Naive thymus-derived CD4-positive, alpha-beta T cell (primary cell): Measurements from ENCODE around the gene PRKN. TPM values are rescaled to one million over a fixed set of nuclear protein-coding genes. Genes with fewer than 3 reads are reported as not detected.
"Not testable (repeated sequence)": the region's sequence is repeated elsewhere in the genome, so short reads cannot be mapped to it uniquely, and the experiment has no call there.

Source experiments
- ATAC-seq: fragments of 150-1000 bp; cut with Tn5 transposase; 2 replicates; pipeline ENCODE4 v1.10.0; 2021; ENCODE audit warnings: mild to moderate bottlenecking, moderate library complexity
- CTCF ChIA-PET: fragments of 350-600 bp; sonication (Branson Sonifier 250); formaldehyde crosslinking; loops from one replicate; lab custom pipeline; 2021; ENCODE audit warnings: antibody characterized with exemption; lab: Charles Lee
- POLR2A ChIA-PET: fragments of 350-600 bp; sonication (Branson Sonifier 250); formaldehyde crosslinking; loops from one replicate; lab custom pipeline; 2021; ENCODE audit warnings: antibody characterized with exemption, inconsistent platforms; lab: Charles Lee
- DNase-seq, 9 donors: peaks; one replicate each; pipeline versions ENCODE4 v3.0.0 to v3.0.0-alpha.2; 2020 to 2022; ENCODE audit warnings: mixed read lengths in 1 of 9
- H3K27ac ChIP-seq: one replicate; pipeline ENCODE4 v1.7.0; 2013; ENCODE audit warnings: mild to moderate bottlenecking, low read depth, low read length, moderate library complexity
- H3K27me3 ChIP-seq, 2 donors: one replicate each; pipeline ENCODE4 v1.7.0; 2013; ENCODE audit warnings: low read length in 2 of 2, mild to moderate bottlenecking in 2 of 2, moderate library complexity in 2 of 2; ENCODE audit not compliant: control insufficient read depth in 2 of 2, insufficient read depth in 2 of 2
- H3K36me3 ChIP-seq, 3 experiments: 1 replicate in 2 of 3; 2 replicates in 1 of 3; pipeline ENCODE4 v1.7.0; 2013; ENCODE audit warnings: low read length in 3 of 3, mild to moderate bottlenecking in 3 of 3, moderate library complexity in 1 of 3; ENCODE audit not compliant: insufficient read depth in 3 of 3, control insufficient read depth in 2 of 3
- H3K4me1 ChIP-seq, 2 donors: one replicate each; pipeline ENCODE4 v1.7.0; 2013; ENCODE audit warnings: low read length in 2 of 2, mild to moderate bottlenecking in 2 of 2, moderate library complexity in 1 of 2; ENCODE audit not compliant: control insufficient read depth in 2 of 2, insufficient read depth in 2 of 2
- H3K4me3 ChIP-seq: 2 replicates; pipeline ENCODE4 v1.7.0; 2013; ENCODE audit warnings: mild to moderate bottlenecking, low read length
- H3K9me3 ChIP-seq, 3 experiments: 1 replicate in 2 of 3; 2 replicates in 1 of 3; pipeline ENCODE4 v1.7.0; 2013; ENCODE audit warnings: low read length in 3 of 3; ENCODE audit not compliant: control insufficient read depth in 2 of 3
- H3K27ac Mint-ChIP-seq, 9 donors: one replicate each; pipeline ENCODE4 v1.8.0; 2020 to 2022; ENCODE audit warnings: mixed read lengths in 9 of 9, mild to moderate bottlenecking in 8 of 9, moderate library complexity in 5 of 9, inconsistent platforms in 2 of 9
- H3K27me3 Mint-ChIP-seq, 5 donors: one replicate each; pipeline ENCODE4 v1.8.0; 2021 to 2022; ENCODE audit warnings: mixed read lengths in 5 of 5, mild to moderate bottlenecking in 1 of 5
- H3K36me3 Mint-ChIP-seq, 5 donors: one replicate each; pipeline ENCODE4 v1.8.0; 2020 to 2022; ENCODE audit warnings: mixed read lengths in 5 of 5, mild to moderate bottlenecking in 3 of 5, inconsistent platforms in 1 of 5
- H3K4me1 Mint-ChIP-seq, 7 donors: one replicate each; pipeline ENCODE4 v1.8.0; 2020 to 2022; ENCODE audit warnings: mixed read lengths in 7 of 7, mild to moderate bottlenecking in 3 of 7, inconsistent platforms in 1 of 7
- H3K4me3 Mint-ChIP-seq, 10 donors: one replicate each; pipeline ENCODE4 v1.8.0; 2020 to 2022; ENCODE audit warnings: mild to moderate bottlenecking in 10 of 10, mixed read lengths in 10 of 10, moderate library complexity in 6 of 10, inconsistent platforms in 2 of 10
- H3K9me3 Mint-ChIP-seq, 11 donors: one replicate each; pipeline ENCODE4 v1.8.0; 2020 to 2022; ENCODE audit warnings: mixed read lengths in 11 of 11, mild to moderate bottlenecking in 4 of 11, inconsistent platforms in 1 of 11, moderate library complexity in 1 of 11
- intact Hi-C, 2 donors: fragments of 100-400 bp; cut with micrococcal nuclease; formaldehyde crosslinking; loops; one replicate each; pipeline ENCODE4 v1.15.1; 2023
- polyA plus RNA-seq, 2 donors: library from polyadenylated mRNA; unstranded; fragments of 300-500 nt; fragmentation: Illumina TruSeq; gene quantifications; one replicate each; pipeline ENCODE4 v1.2.3, GENCODE V29; 2021
- total RNA-seq, 6 experiments: library from RNA in 5 of 6; stranded (reverse) in 5 of 6; gene quantifications; 1 replicate in 5 of 6; 2 replicates in 1 of 6; pipeline ENCODE4 v1.2.3 and lab custom pipeline; 2021 to 2026

The PRKN gene
- total and polyA plus RNA-seq, 7 experiments from 2014 or later, result 0.44 to 10.3 (median 8.1) TPM

- DNase-seq, POLR2A ChIA-PET, H3K27me3 ChIP-seq, H3K27ac ChIP-seq, H3K9me3 Mint-ChIP-seq, H3K9me3 ChIP-seq, H3K4me3 ChIP-seq, H3K36me3 ChIP-seq, H3K4me3 Mint-ChIP-seq, H3K27me3 Mint-ChIP-seq, CTCF ChIA-PET, ATAC-seq, intact Hi-C loops, H3K4me1 ChIP-seq, H3K27ac Mint-ChIP-seq: not testable (repeated sequence)
- Mint-ChIP-seq H3K36me3 (peaks cover 0 to 15% (median 5%) of the 10 kb centered on the region in 5 donors), H3K4me1 (peaks cover 0 to 13% (median 0%) of the 10 kb centered on the region in 7 donors)
These were observed 866.5 kb downstream of the PRKN start for GRCh38 chr6:161861061-161861460.

- no peaks in the 10 kb centered on the region for H3K4me1 Mint-ChIP-seq
- intact Hi-C loops, result no loop called here
- H3K27ac ChIP-seq, result no peak overlapping the region
- H3K27me3 Mint-ChIP-seq, result no peaks in the 10 kb centered on the region
- no peak for ATAC-seq
- H3K4me1 ChIP-seq, result no peaks in the 10 kb centered on the region
- peaks cover 0 to 9% (median 0%) of the 10 kb centered on the region in 5 donors for H3K36me3 Mint-ChIP-seq
- no peaks in the 10 kb centered on the region for H3K9me3 ChIP-seq
- DNase-seq, result no peak
- no peaks in the 10 kb centered on the region for H3K27me3 ChIP-seq
- no peak overlapping the region for H3K4me3 Mint-ChIP-seq
- H3K27ac Mint-ChIP-seq, result no peak overlapping the region
- ChIA-PET POLR2A (no interaction called here), CTCF (no interaction called here)
- H3K36me3 ChIP-seq, result no peaks in the 10 kb centered on the region
- no peak overlapping the region for H3K4me3 ChIP-seq
- H3K9me3 Mint-ChIP-seq, result peaks cover 0 to 3% (median 0%) of the 10 kb centered on the region in 11 donors
These were observed 873.9 kb downstream of the PRKN start for GRCh38 chr6:161853657-161854056.

GRCh38 chr6:161851486-161851885 lies 876.1 kb downstream of the PRKN start:
- CTCF ChIA-PET, H3K9me3 Mint-ChIP-seq, H3K4me3 ChIP-seq, H3K36me3 ChIP-seq, H3K4me1 ChIP-seq, H3K4me1 Mint-ChIP-seq, H3K27ac ChIP-seq, H3K27me3 ChIP-seq, H3K9me3 ChIP-seq, H3K27me3 Mint-ChIP-seq, intact Hi-C loops, POLR2A ChIA-PET, H3K4me3 Mint-ChIP-seq, ATAC-seq, H3K27ac Mint-ChIP-seq, H3K36me3 Mint-ChIP-seq, DNase-seq: not testable (repeated sequence)

DNA sequence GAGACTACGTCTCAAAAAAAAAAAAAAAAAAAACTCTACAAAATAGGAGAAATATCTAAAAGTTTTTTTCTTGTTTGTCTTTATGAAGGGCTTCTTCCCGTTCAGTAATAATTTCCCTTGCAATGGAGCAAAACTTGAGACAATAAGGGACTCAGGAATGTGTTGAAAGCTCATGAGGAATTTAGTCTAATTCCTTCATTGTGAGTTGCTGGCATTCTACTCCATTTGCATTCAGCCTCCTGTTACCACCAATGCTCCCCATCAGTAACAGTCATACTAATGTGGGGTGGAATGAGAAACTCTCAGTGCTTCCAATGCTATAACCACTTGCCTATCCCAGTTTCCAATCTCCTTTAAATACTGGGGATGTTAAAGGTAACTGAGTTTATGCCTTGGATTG lies 877.0 kb downstream of the PRKN start:
- DNase-seq (no peak), ATAC-seq (no peak)
- H3K27me3 ChIP-seq, result no peaks in the 10 kb centered on the region
- Mint-ChIP-seq H3K9me3 (peaks cover 0 to 3% (median 0%) of the 10 kb centered on the region in 11 donors), H3K27ac (no peak overlapping the region), H3K27me3 (no peaks in the 10 kb centered on the region), H3K36me3 (peaks cover 0 to 9% (median 0%) of the 10 kb centered on the region in 5 donors), H3K4me1 (no peaks in the 10 kb centered on the region), H3K4me3 (no peak overlapping the region)
- H3K4me1 ChIP-seq, result no peaks in the 10 kb centered on the region
- CTCF ChIA-PET, result no interaction called here
- intact Hi-C loops, result no loop called here
- H3K4me3 ChIP-seq, result no peak overlapping the region
- H3K9me3 ChIP-seq, result no peaks in the 10 kb centered on the region
- POLR2A ChIA-PET, result no interaction called here
- H3K36me3 ChIP-seq, result no peaks in the 10 kb centered on the region
- no peak overlapping the region for H3K27ac ChIP-seq

GRCh38 chr6:161847628-161848027 lies 879.9 kb downstream of the PRKN start:
- Histone ChIP-seq H3K27ac (no peak overlapping the region), H3K9me3 (no peaks in the 10 kb centered on the region), H3K4me1 (no peaks in the 10 kb centered on the region), H3K27me3 (no peaks in the 10 kb centered on the region), H3K36me3 (no peaks in the 10 kb centered on the region), H3K4me3 (no peak overlapping the region)
- Mint-ChIP-seq H3K36me3 (peaks cover 0 to 9% (median 0%) of the 10 kb centered on the region in 5 donors), H3K27me3 (no peaks in the 10 kb centered on the region), H3K27ac (no peak overlapping the region), H3K4me3 (no peak overlapping the region), H3K4me1 (no peaks in the 10 kb centered on the region), H3K9me3 (peaks cover 0 to 3% (median 0%) of the 10 kb centered on the region in 11 donors)
- intact Hi-C loops, result no loop called here
- CTCF ChIA-PET, result no interaction called here
- POLR2A ChIA-PET, result no interaction called here
- no peak for DNase-seq
- ATAC-seq, result no peak

DNA sequence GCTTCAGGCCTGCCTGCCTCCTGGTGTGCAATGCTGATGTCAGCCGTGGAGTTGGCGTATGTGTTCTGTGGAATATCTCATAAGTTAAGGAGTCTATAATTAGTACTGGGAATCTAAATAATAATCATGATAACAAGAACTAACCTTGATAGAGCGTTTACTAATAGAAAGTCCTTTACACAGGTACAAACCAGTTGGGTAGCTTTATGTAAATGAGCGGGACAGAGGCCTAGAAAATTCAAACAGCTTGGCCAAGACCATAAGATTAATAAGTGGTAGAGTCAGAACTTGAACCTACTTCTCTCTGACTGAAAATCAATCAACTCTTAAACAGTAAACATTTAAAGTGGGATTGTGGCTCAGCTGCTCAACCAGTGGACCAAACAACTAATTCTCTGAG lies 882.8 kb downstream of the PRKN start:
- H3K36me3 Mint-ChIP-seq, result peaks cover 0 to 8% (median 0%) of the 10 kb centered on the region in 5 donors
- H3K27me3 Mint-ChIP-seq, result no peaks in the 10 kb centered on the region
- CTCF ChIA-PET, result no interaction called here
- Histone ChIP-seq H3K36me3 (no peaks in the 10 kb centered on the region), H3K27me3 (no peaks in the 10 kb centered on the region), H3K27ac (no peak overlapping the region), H3K9me3 (no peaks in the 10 kb centered on the region), H3K4me1 (no peaks in the 10 kb centered on the region), H3K4me3 (no peak overlapping the region)
- H3K27ac Mint-ChIP-seq, result no peak overlapping the region
- no peak for DNase-seq
- intact Hi-C loops, result no loop called here
- H3K9me3 Mint-ChIP-seq, result peaks cover 0 to 3% (median 0%) of the 10 kb centered on the region in 11 donors
- ATAC-seq, result no peak
- no peaks in the 10 kb centered on the region for H3K4me1 Mint-ChIP-seq
- POLR2A ChIA-PET, result no interaction called here
- no peak overlapping the region for H3K4me3 Mint-ChIP-seq

DNA sequence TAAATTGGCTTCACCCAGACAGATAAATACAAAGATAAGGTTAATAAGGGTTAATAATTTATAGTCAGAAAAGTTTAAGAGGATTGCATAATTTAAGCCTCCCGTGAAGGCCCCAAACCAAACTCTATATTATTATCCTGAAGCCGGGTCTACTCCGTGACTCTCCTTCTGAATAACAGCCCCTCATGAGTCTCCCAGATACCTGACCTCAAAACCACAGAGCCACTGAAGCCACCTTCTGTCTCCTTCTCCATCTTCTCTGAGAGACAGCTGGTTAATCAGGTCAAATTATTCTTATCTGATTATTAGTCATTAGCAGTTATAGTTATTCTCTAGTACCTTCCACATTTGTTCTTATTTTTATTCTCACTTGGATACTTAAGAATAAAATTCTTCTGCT lies 884.5 kb downstream of the PRKN start:
- Mint-ChIP-seq H3K36me3 (peaks cover 0 to 4% (median 0%) of the 10 kb centered on the region in 5 donors), H3K27me3 (no peaks in the 10 kb centered on the region), H3K4me3 (no peak overlapping the region), H3K4me1 (no peaks in the 10 kb centered on the region), H3K27ac (no peak overlapping the region), H3K9me3 (peaks cover 0 to 3% (median 0%) of the 10 kb centered on the region in 11 donors)
- ChIA-PET CTCF (no interaction called here), POLR2A (no interaction called here)
- no peaks in the 10 kb centered on the region for H3K36me3 ChIP-seq
- intact Hi-C loops, result no loop called here
- H3K9me3 ChIP-seq, result no peaks in the 10 kb centered on the region
- DNase-seq (no peak), ATAC-seq (no peak)
- no peak overlapping the region for H3K4me3 ChIP-seq
- H3K27me3 ChIP-seq, result no peaks in the 10 kb centered on the region
- H3K4me1 ChIP-seq, result no peaks in the 10 kb centered on the region
- no peak overlapping the region for H3K27ac ChIP-seq
